A673 (cell line): ENCODE data around the gene AGPAT2. TPM values are rescaled to one million over a fixed set of nuclear protein-coding genes. Genes with fewer than 3 reads are reported as not detected.

Experiments
- BruUV-seq: library from RNA; stranded (reverse); fragments of 400-500 nt; replicated peaks from 2 replicates; lab custom pipeline; 2021; lab: Mats Ljungman, UMichigan
- CTCF ChIA-PET: fragments of 300-600 bp; sonication (Branson Sonifier 250); formaldehyde crosslinking; loops from one replicate; lab custom pipeline; 2022; ENCODE audit warnings: antibody characterized with exemption; lab: Charles Lee
- POLR2A ChIA-PET: fragments of 300-600 bp; sonication (Branson Sonifier 250); formaldehyde crosslinking; loops from one replicate; lab custom pipeline; 2022; ENCODE audit warnings: antibody characterized with exemption; ENCODE audit not compliant: low non-redundant PET; lab: Charles Lee
- DNase-seq: peaks from one replicate; pipeline ENCODE4 v3.0.0-alpha.2; 2015; ENCODE audit warnings: low spot score
- H3K27ac ChIP-seq: fragments of 200-600 bp; sonication (generic); 2 replicates; pipeline ENCODE4 v1.5.1; 2016; ENCODE audit warnings: mixed run types, low read depth, mild to moderate bottlenecking, mixed read lengths, antibody characterized with exemption, low read length; ENCODE audit not compliant: poor library complexity, severe bottlenecking
- H3K27me3 ChIP-seq: fragments of 200-600 bp; sonication (generic); replicated peaks from 2 replicates; pipeline ENCODE4 v1.6.1; 2017; ENCODE audit warnings: mixed run types, low read depth, mild to moderate bottlenecking, mixed read lengths, antibody characterized with exemption, low read length; ENCODE audit not compliant: insufficient read depth, poor library complexity
- H3K36me3 ChIP-seq: fragments of 200-600 bp; sonication (generic); 2 replicates; pipeline ENCODE4 v1.6.1; 2016; ENCODE audit warnings: mixed run types, mild to moderate bottlenecking, mixed read lengths, antibody characterized with exemption, low read length; ENCODE audit not compliant: insufficient read depth, poor library complexity, severe bottlenecking
- H3K4me1 ChIP-seq: fragments of 200-600 bp; sonication (generic); 2 replicates; pipeline ENCODE4 v1.6.1; 2017; ENCODE audit warnings: mixed run types, mild to moderate bottlenecking, mixed read lengths, antibody characterized with exemption, low read length; ENCODE audit not compliant: insufficient read depth, poor library complexity, severe bottlenecking
- H3K4me3 ChIP-seq: fragments of 200-600 bp; sonication (generic); 2 replicates; pipeline ENCODE4 v1.5.1; 2016; ENCODE audit warnings: low read depth, mixed run types, mild to moderate bottlenecking, mixed read lengths, low read length; ENCODE audit not compliant: poor library complexity, severe bottlenecking
- H3K9me3 ChIP-seq: fragments of 200-600 bp; sonication (generic); 2 replicates; pipeline ENCODE4 v1.6.1; 2016; ENCODE audit warnings: mixed run types, low read depth, mild to moderate bottlenecking, mixed read lengths, antibody characterized with exemption, low read length; ENCODE audit not compliant: poor library complexity, severe bottlenecking
- CTCF ChIP-seq: fragments of 300-800, 200-600 bp; sonication (generic); conservative IDR thresholded peaks from 2 replicates; pipeline ENCODE4 v1.5.1; 2017; ENCODE audit warnings: low read depth, mild to moderate bottlenecking, antibody characterized with exemption, low read length, moderate library complexity, mixed read lengths
- EZH2 ChIP-seq: fragments of 200-600 bp; sonication (generic); IDR thresholded peaks from 2 replicates; pipeline ENCODE4 v1.6.1; 2017; ENCODE audit warnings: borderline replicate concordance, low read depth, mild to moderate bottlenecking, mixed read lengths, antibody characterized with exemption, low read length; ENCODE audit not compliant: poor library complexity, severe bottlenecking
- intact Hi-C: fragments of 100-400 bp; cut with micrococcal nuclease; formaldehyde crosslinking; loops from one replicate; pipeline ENCODE4 v1.10.0; 2022; ENCODE audit not compliant: unreplicated experiment
- total RNA-seq: library from RNA; stranded (reverse); gene quantifications from 2 replicates; pipeline ENCODE4 v1.2.3, GENCODE V29; 2021

AGPAT2 gene
- total RNA-seq, 1 experiment from 2014 or later, result 57.7 TPM

- H3K4me1 ChIP-seq, result peaks cover 6% of the 10 kb centered on the region
- no peak for DNase-seq
- H3K27me3 ChIP-seq, result no peaks in the 10 kb centered on the region
- intact Hi-C loops, result no loop called here
- no peak for TF ChIP-seq CTCF
- BruUV-seq, result no TSS peak
- no peaks in the 10 kb centered on the region for H3K9me3 ChIP-seq
- H3K27ac ChIP-seq, result no peak overlapping the region
- POLR2A ChIA-PET, result no interaction called here
- CTCF ChIA-PET, result no interaction called here
- no peak overlapping the region for H3K4me3 ChIP-seq
- H3K36me3 ChIP-seq, result no peaks in the 10 kb centered on the region
Observed at GRCh38 chr9:136661641-136662325, 25.5 kb downstream of the AGPAT2 start.

GRCh38 chr9:136660971-136661550 is 26.2 kb downstream of the AGPAT2 start:
- intact Hi-C loops, result no loop called here
- Histone ChIP-seq H3K4me1 (peaks cover 5% of the 10 kb centered on the region), H3K27ac (no peak overlapping the region), H3K27me3 (no peaks in the 10 kb centered on the region), H3K36me3 (no peaks in the 10 kb centered on the region), H3K4me3 (no peak overlapping the region), H3K9me3 (no peaks in the 10 kb centered on the region)
- no peak for DNase-seq
- BruUV-seq, result no TSS peak
- ChIA-PET POLR2A (no interaction called here), CTCF (no interaction called here)
- TF ChIP-seq EZH2 (no peak), CTCF (no peak)

GRCh38 chr9:136659861-136660784 is 27.1 kb downstream of the AGPAT2 start:
- ChIA-PET POLR2A (no interaction called here), CTCF (no interaction called here)
- Histone ChIP-seq H3K4me1 (peaks cover 14% of the 10 kb centered on the region), H3K4me3 (no peak overlapping the region), H3K27ac (no peak overlapping the region), H3K9me3 (no peaks in the 10 kb centered on the region), H3K36me3 (no peaks in the 10 kb centered on the region), H3K27me3 (no peaks in the 10 kb centered on the region)
- DNase-seq, result no peak
- TF ChIP-seq CTCF (no peak), EZH2 (no peak)
- BruUV-seq, result no TSS peak
- intact Hi-C loops, result no loop called here
